HUES6 (cell line): ENCODE measurements around the gene SNAPC2.

Experiments used
- H3K27ac ChIP-seq: 2 replicates; pipeline ENCODE4 v1.7.0; 2013; ENCODE audit warnings: low read depth, mild to moderate bottlenecking, low read length, inconsistent platforms
- H3K27me3 ChIP-seq: 2 replicates; pipeline ENCODE4 v1.6.1; 2013; ENCODE audit warnings: low read length; ENCODE audit not compliant: control insufficient read depth, insufficient read depth
- H3K36me3 ChIP-seq: 2 replicates; pipeline ENCODE4 v1.6.1; 2013; ENCODE audit warnings: low read length; ENCODE audit not compliant: control insufficient read depth, insufficient read depth
- H3K4me1 ChIP-seq: 2 replicates; pipeline ENCODE4 v1.6.1; 2013; ENCODE audit warnings: low read length; ENCODE audit not compliant: control insufficient read depth, insufficient read depth
- H3K4me3 ChIP-seq: 2 replicates; pipeline ENCODE4 v1.5.1; 2013; ENCODE audit warnings: low read depth, low read length
- H3K9ac ChIP-seq: one replicate; pipeline ENCODE4 v1.6.1; 2013; ENCODE audit warnings: mild to moderate bottlenecking, low read length
- H3K9me3 ChIP-seq: 2 replicates; pipeline ENCODE4 v1.6.1; 2013; ENCODE audit warnings: low read depth, low read length; ENCODE audit not compliant: control insufficient read depth, insufficient read depth

Gene SNAPC2

DNA sequence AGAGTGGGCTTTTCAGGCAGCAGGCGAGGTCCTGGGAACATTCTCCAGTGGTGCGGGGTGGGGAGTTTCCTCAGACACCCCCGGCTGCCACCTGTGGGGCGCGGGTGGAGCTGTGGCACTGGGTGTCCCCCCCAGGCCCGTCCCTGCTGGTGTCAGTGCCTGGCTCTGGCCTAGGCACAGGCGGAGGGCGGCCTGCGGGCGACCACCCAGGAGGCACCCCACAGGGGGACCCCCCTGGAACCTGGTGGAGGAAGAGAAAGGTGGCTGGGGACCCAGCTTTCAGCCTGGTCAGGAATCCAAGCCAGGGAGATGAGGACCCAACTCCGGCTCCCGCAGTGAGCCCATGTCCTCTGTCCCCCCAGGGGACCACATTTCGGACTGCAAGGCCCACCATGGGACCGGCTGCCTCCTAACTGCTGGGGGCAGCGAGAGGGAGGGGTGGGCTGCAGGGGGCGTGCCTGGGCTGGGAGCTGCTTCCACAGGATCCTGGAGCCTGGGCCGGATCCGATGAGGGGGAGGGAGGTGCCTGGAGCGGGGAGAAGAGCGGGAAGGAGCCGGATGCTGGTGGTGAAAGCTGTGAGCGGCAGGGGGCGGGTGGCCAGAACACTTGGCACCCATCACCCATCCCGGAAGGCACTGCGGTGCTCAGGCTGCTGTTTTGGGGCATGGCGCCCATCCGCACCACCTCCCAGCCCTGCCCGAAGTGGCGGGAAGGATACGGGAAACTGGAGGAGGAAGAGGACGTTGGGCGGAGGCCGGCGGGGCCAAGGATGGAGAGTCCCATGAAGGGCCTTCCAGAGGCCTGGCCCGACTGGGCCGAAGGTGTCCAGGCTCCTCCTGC, 11.3 kb downstream of the SNAPC2 start:
- H3K36me3 ChIP-seq: peaks cover 68% of the 10 kb centered on the region
- H3K4me3 ChIP-seq: no peak overlapping the region
- no peak overlapping the region for H3K9ac ChIP-seq
- peaks cover 3% of the 10 kb centered on the region; the same call in 1 of the 2 replicates for H3K4me1 ChIP-seq
- H3K9me3 ChIP-seq: no peaks in the 10 kb centered on the region
- H3K27ac ChIP-seq: no peak overlapping the region
- no peaks in the 10 kb centered on the region for H3K27me3 ChIP-seq

DNA sequence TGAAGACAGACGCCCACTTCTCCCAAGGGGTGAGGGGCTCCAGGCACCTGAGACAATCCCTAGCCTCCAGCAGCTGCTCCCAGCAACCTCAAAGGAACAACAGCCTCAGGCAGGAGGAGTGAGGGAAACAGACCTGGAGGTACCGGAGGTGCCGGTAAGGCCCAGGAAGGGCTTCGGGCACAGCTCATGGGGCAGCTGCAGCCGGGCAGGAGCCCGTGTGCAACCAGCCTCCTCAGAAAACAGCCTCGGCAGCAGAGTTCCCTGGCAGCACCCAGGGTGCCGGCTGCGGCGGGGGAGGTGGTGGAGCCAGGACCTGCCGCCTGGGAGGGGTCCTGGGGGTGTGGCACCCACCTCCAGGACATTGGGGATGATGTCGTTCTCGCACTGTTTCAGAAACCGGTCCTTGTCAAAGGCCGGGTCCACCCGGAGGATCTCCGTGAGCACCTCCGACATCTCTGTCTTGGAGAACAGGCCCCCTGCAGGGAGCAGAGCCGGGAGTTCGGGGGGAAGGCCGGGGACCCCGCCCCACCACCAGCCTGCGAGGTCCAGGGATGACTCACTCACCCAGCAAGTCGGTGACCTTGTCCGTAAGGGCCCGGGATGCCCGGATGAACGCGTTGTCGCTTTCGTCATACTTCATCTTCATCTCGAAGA, 12.3 kb downstream of the SNAPC2 start:
- H3K27me3 ChIP-seq: no peaks in the 10 kb centered on the region
- no peak overlapping the region for H3K27ac ChIP-seq
- peaks cover 3% of the 10 kb centered on the region; the same call in 1 of the 2 replicates for H3K4me1 ChIP-seq
- no peak overlapping the region for H3K4me3 ChIP-seq
- H3K9ac ChIP-seq: no peak overlapping the region
- no peaks in the 10 kb centered on the region for H3K9me3 ChIP-seq
- H3K36me3 ChIP-seq: peaks cover 77% of the 10 kb centered on the region

DNA sequence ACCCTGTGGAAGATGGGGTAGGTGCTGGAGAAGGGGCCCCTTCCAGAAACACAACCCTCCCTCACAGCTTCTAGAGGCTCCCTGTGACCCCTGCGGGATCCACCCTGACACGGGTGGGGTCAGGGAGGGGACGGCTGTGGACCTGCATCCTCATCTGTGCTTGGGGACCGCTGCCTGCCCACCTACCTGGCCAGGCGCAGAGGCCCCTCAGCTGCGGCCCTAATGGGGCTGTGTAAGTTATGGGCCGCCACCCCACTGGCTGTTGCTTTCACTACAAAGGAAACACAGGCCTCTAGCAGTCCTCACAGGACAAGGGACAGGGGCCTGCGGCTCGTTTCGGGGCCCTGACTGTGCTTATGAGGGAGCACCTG, 12.8 kb downstream of the SNAPC2 start:
- H3K36me3 ChIP-seq: peaks cover 81% of the 10 kb centered on the region
- H3K4me1 ChIP-seq: peaks cover 3% of the 10 kb centered on the region; the same call in 1 of the 2 replicates
- no peaks in the 10 kb centered on the region for H3K27me3 ChIP-seq
- H3K4me3 ChIP-seq: no peak overlapping the region
- H3K27ac ChIP-seq: no peak overlapping the region
- no peak overlapping the region for H3K9ac ChIP-seq
- H3K9me3 ChIP-seq: no peaks in the 10 kb centered on the region

DNA sequence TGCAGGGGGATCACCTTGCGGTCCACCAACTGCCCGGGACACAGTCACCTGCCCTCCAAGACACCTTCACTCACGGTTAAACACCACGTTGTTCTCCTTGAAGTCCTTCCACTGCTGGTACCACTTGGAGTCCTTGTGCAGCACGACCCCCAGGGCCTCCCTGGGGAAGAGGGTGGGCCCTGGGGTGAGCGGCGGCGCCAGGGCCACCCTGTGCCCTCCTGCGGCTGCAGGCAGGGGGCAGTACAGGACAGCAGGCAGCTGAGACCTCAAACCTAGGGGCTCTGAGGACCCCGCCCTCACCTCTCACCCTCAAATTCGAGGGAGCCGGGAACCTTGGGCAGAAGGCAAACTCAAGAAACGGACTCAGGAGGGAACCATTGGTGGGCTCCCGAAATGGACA, 13.3 kb downstream of the SNAPC2 start:
- H3K9ac ChIP-seq: no peak overlapping the region

DNA sequence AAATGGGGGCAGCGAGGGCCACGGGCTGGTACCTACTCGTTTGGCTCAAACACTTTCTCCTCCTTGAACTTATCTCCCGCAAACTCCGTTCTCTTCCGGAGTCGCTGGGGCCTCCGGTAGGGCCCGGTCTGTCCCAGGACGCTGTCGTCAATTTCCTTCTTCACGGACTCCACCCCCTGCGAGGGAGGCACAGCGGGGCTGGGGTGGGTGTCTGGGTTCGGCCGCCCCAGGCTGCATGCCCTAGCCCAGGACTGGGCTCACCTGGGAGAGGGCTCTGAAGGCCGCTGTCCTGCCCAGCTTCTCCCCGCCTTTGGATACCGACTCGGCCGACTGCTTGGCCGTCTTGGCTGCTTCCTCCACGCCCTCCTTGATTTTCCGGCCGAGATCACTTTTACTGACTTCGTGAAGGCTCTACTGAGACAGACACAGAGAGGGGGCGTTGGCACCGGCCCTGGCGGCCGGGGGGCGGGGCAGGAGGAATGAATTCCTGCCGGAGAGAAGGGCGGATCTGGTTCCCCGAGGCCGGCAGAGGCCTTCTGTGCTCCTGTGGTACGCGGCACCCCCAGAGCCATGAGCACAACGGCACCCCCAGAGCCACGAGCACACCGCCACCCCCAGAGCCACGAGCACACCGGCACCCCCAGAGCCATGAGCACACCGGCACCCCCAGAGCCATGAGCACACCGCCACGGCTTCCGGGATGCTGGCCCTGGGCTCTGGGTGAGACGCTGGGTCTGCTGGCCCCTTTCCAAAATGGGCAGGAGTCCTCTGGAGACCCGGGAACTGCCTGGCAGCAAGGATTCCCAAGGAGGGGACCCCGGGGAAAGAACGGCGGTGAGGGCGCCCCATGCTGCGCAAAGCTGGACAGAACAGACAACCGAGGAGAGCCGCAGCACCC, 13.9 kb downstream of the SNAPC2 start:
- no peak overlapping the region for H3K9ac ChIP-seq
- no peaks in the 10 kb centered on the region for H3K9me3 ChIP-seq
- H3K4me3 ChIP-seq: no peak overlapping the region
- no peaks in the 10 kb centered on the region for H3K27me3 ChIP-seq
- H3K36me3 ChIP-seq: peaks cover 92% of the 10 kb centered on the region
- peaks cover under 1% of the 10 kb centered on the region; the same call in 1 of the 2 replicates for H3K4me1 ChIP-seq
- H3K27ac ChIP-seq: no peak overlapping the region

More for the DNA sequence above, 13.3 kb downstream of the SNAPC2 start:
- peaks cover 86% of the 10 kb centered on the region for H3K36me3 ChIP-seq
- peaks cover 3% of the 10 kb centered on the region; the same call in 1 of the 2 replicates for H3K4me1 ChIP-seq
- H3K4me3 ChIP-seq: no peak overlapping the region
- H3K9me3 ChIP-seq: no peaks in the 10 kb centered on the region
- no peaks in the 10 kb centered on the region for H3K27me3 ChIP-seq
- no peak overlapping the region for H3K27ac ChIP-seq

DNA sequence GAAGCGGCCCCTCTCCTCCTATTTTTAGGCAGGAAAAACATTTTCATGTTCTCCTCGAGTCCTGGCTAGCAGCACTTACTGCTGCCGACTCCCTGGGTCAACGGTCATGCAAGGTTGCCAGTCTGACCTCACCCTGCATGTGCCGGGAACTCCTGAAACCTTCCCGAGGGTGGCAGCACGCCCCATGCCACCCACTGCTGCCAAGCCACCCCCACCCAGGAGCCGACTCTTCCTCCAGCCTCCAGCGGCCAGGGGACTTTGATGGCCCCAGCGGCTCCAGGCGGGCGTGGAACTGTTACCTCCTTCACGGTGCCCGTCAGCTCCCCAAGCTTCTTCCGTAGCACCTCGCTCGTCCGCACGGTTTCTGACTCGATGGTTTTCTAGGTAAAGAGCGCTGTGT, 14.6 kb downstream of the SNAPC2 start:
- H3K4me3 ChIP-seq: no peak overlapping the region
- H3K36me3 ChIP-seq: peaks cover 95% of the 10 kb centered on the region

DNA sequence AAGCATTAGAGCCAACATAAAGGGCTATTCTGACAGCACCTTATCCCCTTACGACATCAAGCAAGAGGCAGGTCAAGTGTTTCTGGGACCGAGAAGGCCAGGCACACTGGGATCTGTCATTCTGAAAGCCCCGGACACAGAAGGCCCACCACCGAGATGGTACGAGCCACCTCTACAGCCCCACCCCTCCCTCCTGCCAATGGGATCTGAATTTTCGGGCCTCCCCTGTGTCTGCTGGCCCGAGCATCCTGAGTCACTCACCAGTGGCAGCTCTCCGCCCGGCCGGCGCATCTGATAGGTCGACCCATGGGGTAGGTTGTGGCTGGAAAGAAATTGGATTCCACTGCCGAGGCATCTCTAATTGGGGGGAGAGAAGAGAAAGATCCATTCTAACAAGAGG, 20.7 kb downstream of the SNAPC2 start:
- H3K9ac ChIP-seq: no peak overlapping the region
- no peak overlapping the region for H3K27ac ChIP-seq
- H3K4me1 ChIP-seq: peaks cover 4% of the 10 kb centered on the region; the same call in 1 of the 2 replicates
- H3K27me3 ChIP-seq: no peaks in the 10 kb centered on the region
- no peaks in the 10 kb centered on the region for H3K9me3 ChIP-seq
- peaks cover 56% of the 10 kb centered on the region for H3K36me3 ChIP-seq
- no peak overlapping the region for H3K4me3 ChIP-seq

More for the DNA sequence above, 14.6 kb downstream of the SNAPC2 start:
- no peaks in the 10 kb centered on the region for H3K4me1 ChIP-seq
- H3K27ac ChIP-seq: no peak overlapping the region
- no peak overlapping the region for H3K9ac ChIP-seq
- H3K9me3 ChIP-seq: no peaks in the 10 kb centered on the region
- no peaks in the 10 kb centered on the region for H3K27me3 ChIP-seq

DNA sequence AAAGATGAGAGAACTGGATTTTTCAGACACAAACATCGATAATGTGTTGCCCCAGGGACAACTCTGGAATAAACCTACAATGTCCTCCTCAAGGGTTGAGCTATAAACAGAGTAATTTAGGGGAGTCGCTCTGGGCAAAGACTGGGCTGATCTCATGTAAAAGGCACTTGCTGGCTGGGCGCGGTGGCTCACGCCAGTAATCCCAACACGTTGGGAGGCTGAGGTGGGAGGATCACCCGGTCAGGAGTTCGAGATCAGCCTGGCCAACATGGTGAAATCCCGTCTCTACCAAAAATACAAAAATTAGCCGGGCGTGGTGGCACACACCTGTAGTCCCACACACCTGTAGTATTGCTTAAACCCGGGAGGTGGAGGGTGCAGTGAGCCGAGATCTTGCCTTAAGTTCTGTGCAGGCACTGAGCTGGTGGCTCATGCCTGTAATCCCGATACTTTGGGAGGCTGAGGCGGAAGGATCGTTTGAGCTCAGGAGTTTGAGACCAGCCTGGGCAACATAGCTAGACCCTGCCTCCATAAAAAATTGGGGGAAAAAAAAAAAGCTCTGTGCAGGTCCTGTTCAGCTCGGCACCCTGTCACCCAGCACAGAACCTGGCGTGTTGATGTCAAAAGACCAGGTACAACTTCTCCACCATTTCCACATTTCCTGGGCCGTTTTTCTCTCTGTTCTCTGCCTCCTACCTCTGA, 21.9 kb downstream of the SNAPC2 start:
- H3K9ac ChIP-seq: no peak overlapping the region
- H3K27me3 ChIP-seq: no peaks in the 10 kb centered on the region
- H3K9me3 ChIP-seq: no peaks in the 10 kb centered on the region
- H3K4me3 ChIP-seq: peak overlapping the region; percentile 95
- H3K27ac ChIP-seq: no peak overlapping the region
- H3K36me3 ChIP-seq: peaks cover 44% of the 10 kb centered on the region
- peaks cover 4% of the 10 kb centered on the region; the same call in 1 of the 2 replicates for H3K4me1 ChIP-seq

DNA sequence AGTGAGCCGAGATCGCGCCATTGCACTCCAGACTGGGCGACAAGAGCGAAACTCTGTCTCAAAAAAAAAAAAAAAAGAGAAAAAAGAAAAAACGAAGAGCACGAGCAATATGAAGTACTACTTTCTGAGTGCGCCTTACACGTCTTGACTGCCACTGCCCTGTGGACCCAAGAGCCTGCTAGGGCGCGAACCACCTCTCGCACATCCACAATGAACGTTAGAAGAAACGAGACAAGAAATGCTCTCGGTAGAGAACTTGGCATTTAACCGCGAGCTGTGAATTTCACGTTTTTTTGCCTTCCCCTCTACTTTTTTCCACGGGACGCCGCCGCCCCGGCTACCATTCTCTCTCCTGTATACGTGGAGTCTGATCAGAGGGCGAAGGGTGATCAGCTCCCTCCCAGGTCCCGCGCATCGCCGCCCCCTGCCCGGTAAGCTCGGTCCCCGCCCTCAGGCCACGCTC, 22.9 kb downstream of the SNAPC2 start:
- H3K27ac ChIP-seq: peak overlapping the region; percentile 93
- H3K9ac ChIP-seq: peak overlapping the region; percentile 92
- H3K36me3 ChIP-seq: peaks cover 35% of the 10 kb centered on the region
- H3K4me3 ChIP-seq: peak overlapping the region; percentile 95
- H3K27me3 ChIP-seq: no peaks in the 10 kb centered on the region
- H3K4me1 ChIP-seq: peaks cover 4% of the 10 kb centered on the region; the same call in 1 of the 2 replicates
- no peaks in the 10 kb centered on the region for H3K9me3 ChIP-seq
